SK-N-SH (cell line): ENCODE results near the gene ORC3. TPM values are rescaled to one million over a fixed set of nuclear protein-coding genes. Genes with fewer than 3 reads are reported as not detected.

ENCODE experiments used
- CTCF ChIA-PET: fragments of 300-600, 350-600 bp; formaldehyde crosslinking; extraction: SDS; loops from one replicate; lab custom pipeline; 2021; lab: Yijun Ruan, JAX
- POLR2A ChIA-PET: fragments of 350-600 bp; sonication (Branson Sonifier 250); formaldehyde crosslinking; extraction: SDS; loops from one replicate; lab custom pipeline; 2020; ENCODE audit warnings: antibody characterized with exemption, inconsistent platforms; lab: Yijun Ruan, JAX
- DNase-seq: peaks from one replicate; pipeline ENCODE4 v3.0.0; 2012
- H2AFZ ChIP-seq: fragments of 200-600 bp; sonication (generic); 2 replicates; pipeline ENCODE4 v1.8.1; 2016; ENCODE audit warnings: antibody characterized with exemption, mild to moderate bottlenecking, low read depth
- H3F3A ChIP-seq: fragments of 200-600 bp; sonication (generic); replicated peaks from 2 replicates; pipeline ENCODE3; 2016; ENCODE audit warnings: antibody characterized with exemption, mild to moderate bottlenecking; ENCODE audit not compliant: insufficient read depth
- H3K27ac ChIP-seq, 2 experiments: fragments of 200-500 bp in 1 of 2; fragments of 200-600 bp in 1 of 2; sonication (Bioruptor generic) in 1 of 2; sonication (generic), shearing (Covaris generic) in 1 of 2; 2 replicates each; pipeline versions ENCODE4 v1.5.1 to v1.6.1; 2014 to 2016; ENCODE audit warnings: low read depth in 2 of 2, inconsistent platforms in 1 of 2, low read length in 1 of 2, mild to moderate bottlenecking in 1 of 2, mixed read lengths in 1 of 2
- H3K27me3 ChIP-seq: fragments of 200-600 bp; sonication (generic), shearing (Covaris generic); 2 replicates; pipeline ENCODE4 v1.6.1; 2016; ENCODE audit warnings: mixed run types; ENCODE audit not compliant: insufficient read depth
- H3K36me3 ChIP-seq, 2 experiments: fragments of 200-500 bp in 1 of 2; fragments of 200-600 bp in 1 of 2; sonication (Bioruptor generic) in 1 of 2; sonication (generic) in 1 of 2; replicated peaks in 1 of 2; 2 replicates each; pipeline versions ENCODE3 to v1.5.1; 2014 to 2016; ENCODE audit warnings: low read length in 1 of 2, mild to moderate bottlenecking in 1 of 2; ENCODE audit not compliant: insufficient read depth in 2 of 2, control insufficient read depth in 1 of 2
- H3K4me1 ChIP-seq, 2 experiments: fragments of 200-500 bp in 1 of 2; fragments of 200-600 bp in 1 of 2; sonication (Bioruptor generic) in 1 of 2; sonication (generic), shearing (Covaris generic) in 1 of 2; 2 replicates each; pipeline versions ENCODE4 v1.5.1 to v1.6.1; 2014 to 2016; ENCODE audit warnings: low read depth in 1 of 2, low read length in 1 of 2, mixed run types in 1 of 2; ENCODE audit not compliant: insufficient read depth in 2 of 2, control insufficient read depth in 1 of 2
- H3K4me2 ChIP-seq: fragments of 200-600 bp; sonication (generic), shearing (Covaris generic); 2 replicates; pipeline ENCODE4 v1.6.1; 2017; ENCODE audit warnings: mixed run types
- H3K4me3 ChIP-seq, 2 experiments: fragments of 200-500 bp in 1 of 2; fragments of 200-600 bp in 1 of 2; sonication (Bioruptor generic) in 1 of 2; sonication (generic), shearing (Covaris generic) in 1 of 2; 2 replicates each; pipeline versions ENCODE4 v1.5.1 to v1.8.1; 2014 to 2016; ENCODE audit warnings: low read depth in 2 of 2, inconsistent platforms in 1 of 2, low read length in 1 of 2, mild to moderate bottlenecking in 1 of 2, mixed read lengths in 1 of 2, moderate library complexity in 1 of 2
- H3K79me2 ChIP-seq: fragments of 200-600 bp; sonication (generic); 2 replicates; pipeline ENCODE4 v1.8.1; 2017; ENCODE audit warnings: mild to moderate bottlenecking; ENCODE audit not compliant: insufficient read depth
- H3K9ac ChIP-seq: fragments of 200-600 bp; sonication (generic); 2 replicates; pipeline ENCODE4 v1.6.1; 2017; ENCODE audit warnings: mixed run types
- H3K9me2 ChIP-seq: fragments of 200-600 bp; sonication (generic); 2 replicates; pipeline ENCODE4 v1.6.1; 2017; ENCODE audit warnings: mixed run types
- H3K9me3 ChIP-seq: fragments of 200-600 bp; sonication (generic); 2 replicates; pipeline ENCODE4 v1.6.1; 2017; ENCODE audit warnings: mixed run types, mild to moderate bottlenecking, moderate library complexity
- H4K20me1 ChIP-seq: fragments of 200-600 bp; sonication (generic); 2 replicates; pipeline ENCODE4 v1.6.1; 2017; ENCODE audit warnings: mild to moderate bottlenecking, mixed run types; ENCODE audit not compliant: insufficient read depth
- CHD2 ChIP-seq: fragments of 150-350 bp; IDR thresholded peaks from 2 replicates; pipeline ENCODE4 v1.6.1; 2018; ENCODE audit warnings: low read length; ENCODE audit not compliant: partially characterized antibody
- CTCF ChIP-seq: fragments of 200-600 bp; sonication (generic); IDR thresholded peaks from 2 replicates; pipeline ENCODE4 v1.6.1; 2017; ENCODE audit warnings: antibody characterized with exemption, mild to moderate bottlenecking, moderate library complexity
- ELF1 ChIP-seq: IDR thresholded peaks from 2 replicates; pipeline ENCODE4 v1.4.0; 2012
- EP300 ChIP-seq, 2 experiments: IDR thresholded peaks; 2 replicates each; pipeline versions ENCODE4 v1.4.0 to v1.6.1; 2012; ENCODE audit warnings: borderline replicate concordance in 1 of 2, low read depth in 1 of 2, low read length in 1 of 2
- EZH2phosphoT487 ChIP-seq: fragments of 200-600 bp; sonication (generic); IDR thresholded peaks from 2 replicates; pipeline ENCODE4 v1.6.1; 2017; ENCODE audit warnings: low read depth, mixed run types, mild to moderate bottlenecking, antibody characterized with exemption, moderate library complexity, borderline replicate concordance
- GABPA ChIP-seq: IDR thresholded peaks from 2 replicates; pipeline ENCODE4 v1.4.0; 2012; ENCODE audit warnings: low read depth, mild to moderate bottlenecking
- GATA2 ChIP-seq: sonication (generic); formaldehyde crosslinking; IDR thresholded peaks from 2 replicates; pipeline ENCODE4 v1.5.0; 2020; ENCODE audit warnings: mild to moderate bottlenecking, missing genetic modification reagents
- IRF3 ChIP-seq: fragments of 150-350 bp; IDR thresholded peaks from 2 replicates; pipeline ENCODE4 v1.6.1; 2016; ENCODE audit warnings: mild to moderate bottlenecking, low read depth, low read length
- MXI1 ChIP-seq: IDR thresholded peaks from 2 replicates; pipeline ENCODE4 v1.6.1; 2012; ENCODE audit warnings: mild to moderate bottlenecking, low read depth, low read length, improper control_type of control experiment
- NFIC ChIP-seq: IDR thresholded peaks from 2 replicates; pipeline ENCODE4 v1.4.0; 2012; ENCODE audit warnings: borderline replicate concordance
- NRF1 ChIP-seq: IDR thresholded peaks from 2 replicates; pipeline ENCODE4 v1.6.1; 2012; ENCODE audit warnings: low read depth, mild to moderate bottlenecking, low read length
- PBX3 ChIP-seq: IDR thresholded peaks from 2 replicates; pipeline ENCODE4; 2012
- RFX5 ChIP-seq: IDR thresholded peaks from 2 replicates; pipeline ENCODE4 v1.6.1; 2012; ENCODE audit warnings: mild to moderate bottlenecking, improper control_type of control experiment, low read length
- SIN3A ChIP-seq: IDR thresholded peaks from 2 replicates; pipeline ENCODE4 v1.6.1; 2012; ENCODE audit warnings: low read depth, mild to moderate bottlenecking, low read length, moderate library complexity, borderline replicate concordance
- SMC3 ChIP-seq: IDR thresholded peaks from 2 replicates; pipeline ENCODE4 v1.6.1; 2012; ENCODE audit warnings: low read depth, low read length, improper control_type of control experiment
- USF1 ChIP-seq: IDR thresholded peaks from 2 replicates; pipeline ENCODE4 v1.4.0; 2012; ENCODE audit warnings: low read depth, borderline replicate concordance
- USF2 ChIP-seq: fragments of 150-350 bp; IDR thresholded peaks from 2 replicates; pipeline ENCODE4 v1.6.1; 2017; ENCODE audit warnings: antibody characterized with exemption, low read length, low read depth, borderline replicate concordance
- WGBS: methylation state at CpG from one replicate; pipeline ENCODE4 v1.1.6; 2017; ENCODE audit warnings: low lambda C conversion rate; 5-methylcytosine and 5-hydroxymethylcytosine counted together
- polyA plus RNA-seq, 3 experiments: library from polyadenylated mRNA; depleted of rRNA; stranded (reverse); fragments of >200 nt; gene quantifications; 2 replicates each; pipeline ENCODE4 v1.2.3, GENCODE V29; 2012

ORC3 gene
- polyA plus RNA-seq, 1 of the 3 experiments (the other 2 are of a cell fraction), result 13.3 TPM

GRCh38 chr6:87654875-87655454 is 65.0 kb downstream of the ORC3 start:
- H4K20me1 ChIP-seq, result no peaks in the 10 kb centered on the region
- H3K36me3 ChIP-seq, result peaks cover 17 to 37% of the 10 kb centered on the region in 2 experiments
- no peak for DNase-seq
- no peaks in the 10 kb centered on the region for H3K27me3 ChIP-seq
- no peak overlapping the region for H3K4me3 ChIP-seq
- H3F3A ChIP-seq, result peaks cover 6% of the 10 kb centered on the region
- peak overlapping the region in 1 of 2 experiments; percentile 31; a peak in 1 of 4 replicates for H3K27ac ChIP-seq
- no peak overlapping the region; the same call in 1 of the 2 replicates for H3K9ac ChIP-seq
- ChIA-PET CTCF (interaction anchor here (1.0 kb wide), 1 partner anchor 45 kb away, joined by 3 read pairs; no protein-coding TSS in a partner anchor), POLR2A (no interaction called here)
- H3K4me2 ChIP-seq, result peak overlapping the region; percentile 23; the same call in 1 of the 2 replicates
- H3K79me2 ChIP-seq, result no peaks in the 10 kb centered on the region
- H3K4me1 ChIP-seq, result peaks cover 0 to 20% of the 10 kb centered on the region in 2 experiments; a peak in 1 of 4 replicates
- H2AFZ ChIP-seq, result no peak overlapping the region
- no peaks in the 10 kb centered on the region for H3K9me3 ChIP-seq
- 49% methylated on average over 2 of the region's 2 CpGs for WGBS
- H3K9me2 ChIP-seq, result no peaks in the 10 kb centered on the region
- TF ChIP-seq USF1 (no peak), ELF1 (no peak), SIN3A (no peak), NFIC (no peak), GABPA (no peak), SMC3 (no peak), RFX5 (no peak), IRF3 (no peak), NRF1 (no peak), EP300 (IDR thresholded peaks at IDR 0.05; ENCODE audit: borderline replicate concordance in 1 of 2, low read depth in 1 of 2, low read length in 1 of 2) (no peak), PBX3 (no peak), EZH2phosphoT487 (no peak), MXI1 (no peak), CTCF (no peak), GATA2 (no peak), CHD2 (no peak), USF2 (no peak)
